Skeletal muscle satellite cell (primary cell): ENCODE measurements around the gene PTPN23.

Source experiments
- H3K27me3 ChIP-seq: 2 replicates; pipeline ENCODE4 v1.7.0; 2013; ENCODE audit warnings: low read length; ENCODE audit not compliant: control insufficient read depth, insufficient read depth
- H3K36me3 ChIP-seq: 2 replicates; pipeline ENCODE4 v1.7.0; 2013; ENCODE audit warnings: mild to moderate bottlenecking, control low read depth, low read length; ENCODE audit not compliant: insufficient read depth
- H3K4me1 ChIP-seq: 2 replicates; pipeline ENCODE4 v1.7.0; 2013; ENCODE audit warnings: low read length; ENCODE audit not compliant: control insufficient read depth, insufficient read depth
- H3K4me2 ChIP-seq: 2 replicates; pipeline ENCODE4 v1.7.0; 2013; ENCODE audit warnings: mild to moderate bottlenecking, low read length
- H3K4me3 ChIP-seq: 2 replicates; pipeline ENCODE4 v1.7.0; 2013; ENCODE audit warnings: low read length
- H3K9ac ChIP-seq: 2 replicates; pipeline ENCODE4 v1.7.0; 2013; ENCODE audit warnings: mild to moderate bottlenecking, low read depth, low read length, moderate library complexity
- H3K9me3 ChIP-seq: replicated peaks from 2 replicates; pipeline ENCODE4 v1.7.0; 2013; ENCODE audit warnings: mild to moderate bottlenecking, control low read depth, low read length

Gene PTPN23

GRCh38 chr3:47407896-47408838 lies 27.3 kb downstream of the PTPN23 start:
- H3K4me1 ChIP-seq, result peaks cover 12% of the 10 kb centered on the region
- peaks cover 66% of the 10 kb centered on the region for H3K36me3 ChIP-seq
- no peak overlapping the region for H3K4me3 ChIP-seq
- H3K9me3 ChIP-seq, result no peaks in the 10 kb centered on the region
- no peaks in the 10 kb centered on the region for H3K27me3 ChIP-seq
- no peak overlapping the region for H3K4me2 ChIP-seq
- no peak overlapping the region for H3K9ac ChIP-seq

GRCh38 chr3:47408839-47409229 lies 28.0 kb downstream of the PTPN23 start:
- Histone ChIP-seq H3K4me2 (no peak overlapping the region), H3K4me1 (peaks cover 12% of the 10 kb centered on the region), H3K27me3 (no peaks in the 10 kb centered on the region), H3K36me3 (peaks cover 73% of the 10 kb centered on the region), H3K9ac (no peak overlapping the region), H3K9me3 (no peaks in the 10 kb centered on the region), H3K4me3 (no peak overlapping the region)

- Histone ChIP-seq H3K4me2 (no peak overlapping the region), H3K4me3 (no peak overlapping the region), H3K9me3 (no peaks in the 10 kb centered on the region), H3K27me3 (no peaks in the 10 kb centered on the region), H3K9ac (no peak overlapping the region), H3K4me1 (peaks cover 12% of the 10 kb centered on the region), H3K36me3 (peaks cover 77% of the 10 kb centered on the region)
These were observed 28.5 kb downstream of the PTPN23 start for GRCh38 chr3:47409284-47409683.

DNA sequence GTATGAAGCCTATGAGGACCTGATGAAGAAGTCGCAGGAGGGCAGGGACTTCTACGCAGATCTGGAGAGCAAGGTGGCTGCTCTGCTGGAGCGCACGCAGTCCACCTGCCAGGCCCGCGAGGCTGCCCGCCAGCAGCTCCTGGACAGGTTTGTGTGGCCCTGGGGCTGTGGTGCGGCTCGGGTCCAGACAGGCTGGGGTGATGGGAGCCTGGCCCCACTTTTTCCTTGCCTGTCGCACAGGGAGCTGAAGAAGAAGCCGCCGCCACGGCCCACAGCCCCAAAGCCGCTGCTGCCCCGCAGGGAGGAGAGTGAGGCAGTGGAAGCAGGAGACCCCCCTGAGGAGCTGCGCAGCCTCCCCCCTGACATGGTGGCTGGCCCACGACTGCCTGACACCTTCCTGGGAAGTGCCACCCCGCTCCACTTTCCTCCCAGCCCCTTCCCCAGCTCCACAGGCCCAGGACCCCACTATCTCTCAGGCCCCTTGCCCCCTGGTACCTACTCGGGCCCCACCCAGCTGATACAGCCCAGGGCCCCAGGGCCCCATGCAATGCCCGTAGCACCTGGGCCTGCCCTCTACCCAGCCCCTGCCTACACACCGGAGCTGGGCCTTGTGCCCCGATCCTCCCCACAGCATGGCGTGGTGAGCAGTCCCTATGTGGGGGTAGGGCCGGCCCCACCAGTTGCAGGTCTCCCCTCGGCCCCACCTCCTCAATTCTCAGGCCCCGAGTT lies 29.0 kb downstream of the PTPN23 start:
- no peak overlapping the region for H3K4me2 ChIP-seq
- H3K4me1 ChIP-seq, result peaks cover 8% of the 10 kb centered on the region
- H3K36me3 ChIP-seq, result peaks cover 83% of the 10 kb centered on the region
- no peaks in the 10 kb centered on the region for H3K9me3 ChIP-seq
- H3K4me3 ChIP-seq, result no peak overlapping the region
- no peak overlapping the region for H3K9ac ChIP-seq
- no peaks in the 10 kb centered on the region for H3K27me3 ChIP-seq

DNA sequence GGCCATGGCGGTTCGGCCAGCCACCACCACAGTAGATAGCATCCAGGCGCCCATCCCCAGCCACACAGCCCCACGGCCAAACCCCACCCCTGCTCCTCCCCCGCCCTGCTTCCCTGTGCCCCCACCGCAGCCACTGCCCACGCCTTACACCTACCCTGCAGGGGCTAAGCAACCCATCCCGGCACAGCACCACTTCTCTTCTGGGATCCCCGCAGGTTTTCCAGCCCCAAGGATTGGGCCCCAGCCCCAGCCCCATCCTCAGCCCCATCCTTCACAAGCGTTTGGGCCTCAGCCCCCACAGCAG lies 29.5 kb downstream of the PTPN23 start:
- Histone ChIP-seq H3K36me3 (peaks cover 88% of the 10 kb centered on the region), H3K9ac (no peak overlapping the region), H3K9me3 (no peaks in the 10 kb centered on the region), H3K27me3 (no peaks in the 10 kb centered on the region), H3K4me3 (no peak overlapping the region), H3K4me2 (no peak overlapping the region), H3K4me1 (peaks cover 2% of the 10 kb centered on the region)

- no peak overlapping the region for H3K4me3 ChIP-seq
- H3K9me3 ChIP-seq, result no peaks in the 10 kb centered on the region
- H3K4me2 ChIP-seq, result no peak overlapping the region
- H3K4me1 ChIP-seq, result no peaks in the 10 kb centered on the region
- H3K27me3 ChIP-seq, result no peaks in the 10 kb centered on the region
- no peak overlapping the region for H3K9ac ChIP-seq
- H3K36me3 ChIP-seq, result peaks cover 90% of the 10 kb centered on the region
These were observed 30.2 kb downstream of the PTPN23 start for GRCh38 chr3:47410801-47411646.

GRCh38 chr3:47411696-47412452 lies 31.1 kb downstream of the PTPN23 start:
- Histone ChIP-seq H3K36me3 (peaks cover 86% of the 10 kb centered on the region), H3K4me3 (no peak overlapping the region), H3K27me3 (no peaks in the 10 kb centered on the region)

GRCh38 chr3:47412453-47412756 lies 31.6 kb downstream of the PTPN23 start:
- H3K4me2 ChIP-seq, result no peak overlapping the region
- H3K27me3 ChIP-seq, result no peaks in the 10 kb centered on the region
- H3K9ac ChIP-seq, result no peak overlapping the region
- no peaks in the 10 kb centered on the region for H3K4me1 ChIP-seq
- H3K9me3 ChIP-seq, result no peaks in the 10 kb centered on the region
- no peak overlapping the region for H3K4me3 ChIP-seq
- H3K36me3 ChIP-seq, result peaks cover 86% of the 10 kb centered on the region

More at GRCh38 chr3:47411696-47412452, 31.1 kb downstream of the PTPN23 start:
- Histone ChIP-seq H3K9me3 (no peaks in the 10 kb centered on the region), H3K4me1 (no peaks in the 10 kb centered on the region), H3K9ac (no peak overlapping the region), H3K4me2 (no peak overlapping the region)

DNA sequence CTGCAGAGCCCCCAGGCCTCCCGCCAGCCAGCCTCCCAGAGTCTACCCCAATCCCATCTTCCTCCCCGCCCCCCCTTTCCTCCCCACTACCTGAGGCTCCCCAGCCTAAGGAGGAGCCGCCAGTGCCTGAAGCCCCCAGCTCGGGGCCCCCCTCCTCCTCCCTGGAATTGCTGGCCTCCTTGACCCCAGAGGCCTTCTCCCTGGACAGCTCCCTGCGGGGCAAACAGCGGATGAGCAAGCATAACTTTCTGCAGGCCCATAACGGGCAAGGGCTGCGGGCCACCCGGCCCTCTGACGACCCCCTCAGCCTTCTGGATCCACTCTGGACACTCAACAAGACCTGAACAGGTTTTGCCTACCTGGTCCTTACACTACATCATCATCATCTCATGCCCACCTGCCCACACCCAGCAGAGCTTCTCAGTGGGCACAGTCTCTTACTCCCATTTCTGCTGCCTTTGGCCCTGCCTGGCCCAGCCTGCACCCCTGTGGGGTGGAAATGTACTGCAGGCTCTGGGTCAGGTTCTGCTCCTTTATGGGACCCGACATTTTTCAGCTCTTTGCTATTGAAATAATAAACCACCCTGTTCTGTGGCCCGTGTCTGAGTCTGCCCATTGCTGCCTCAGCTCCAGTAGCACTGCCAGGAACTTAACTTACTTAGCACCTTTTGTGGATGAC lies 32.2 kb downstream of the PTPN23 start:
- no peak overlapping the region for H3K9ac ChIP-seq
- H3K4me1 ChIP-seq, result no peaks in the 10 kb centered on the region
- H3K4me2 ChIP-seq, result no peak overlapping the region
- H3K27me3 ChIP-seq, result no peaks in the 10 kb centered on the region
- H3K4me3 ChIP-seq, result no peak overlapping the region
- H3K9me3 ChIP-seq, result no peaks in the 10 kb centered on the region
- H3K36me3 ChIP-seq, result peaks cover 80% of the 10 kb centered on the region

- H3K36me3 ChIP-seq, result peaks cover 72% of the 10 kb centered on the region
- H3K4me2 ChIP-seq, result no peak overlapping the region
- no peak overlapping the region for H3K9ac ChIP-seq
- H3K4me1 ChIP-seq, result no peaks in the 10 kb centered on the region
- H3K9me3 ChIP-seq, result no peaks in the 10 kb centered on the region
- H3K27me3 ChIP-seq, result no peaks in the 10 kb centered on the region
- no peak overlapping the region for H3K4me3 ChIP-seq
These were observed 32.9 kb downstream of the PTPN23 start for GRCh38 chr3:47413751-47414150.
